HG03558 (cell line): ENCODE measurements around the gene INTS1.

ENCODE experiments used
- ATAC-seq: cut with Tn5 transposase; IDR thresholded peaks from one replicate; pipeline ENCODE4 v1.9.1; 2021; ENCODE audit warnings: moderate number of reproducible peaks; ENCODE audit not compliant: unreplicated experiment; ENCODE audit errors: extremely low read depth

Gene INTS1

GRCh38 chr7:1470901-1471300 is 33.3 kb downstream of the INTS1 start:
- ATAC-seq: no peak

GRCh38 chr7:1468643-1469298 is 35.4 kb downstream of the INTS1 start:
- ATAC-seq: no peak

GRCh38 chr7:1468203-1468602 is 36.0 kb downstream of the INTS1 start:
- ATAC-seq: no peak

GRCh38 chr7:1466524-1467271 is 37.5 kb downstream of the INTS1 start:
- no peak for ATAC-seq

GRCh38 chr7:1464694-1465093 is 39.5 kb downstream of the INTS1 start:
- no peak for ATAC-seq

- no peak for ATAC-seq
These were observed 40.4 kb downstream of the INTS1 start for GRCh38 chr7:1463676-1464223.

- no peak for ATAC-seq
These were observed 42.4 kb downstream of the INTS1 start for GRCh38 chr7:1461646-1462375.

GRCh38 chr7:1460821-1461645 is 43.2 kb downstream of the INTS1 start:
- no peak for ATAC-seq

- no peak for ATAC-seq
These were observed 44.0 kb downstream of the INTS1 start for GRCh38 chr7:1459920-1460820.

- peak; percentile 72 for ATAC-seq
These were observed 44.7 kb downstream of the INTS1 start for GRCh38 chr7:1459512-1459892.

GRCh38 chr7:1458683-1459511 is 45.3 kb downstream of the INTS1 start, which contains the start of gene MICALL2:
Gene MICALL2 (minus strand): TSS chr7:1459470. CDS start chr7:1459326, 144 bp downstream.
- peak; percentile 3 for ATAC-seq

GRCh38 chr7:1457949-1458682 is 46.1 kb downstream of the INTS1 start:
- no peak for ATAC-seq

- ATAC-seq: no peak
These were observed 46.9 kb downstream of the INTS1 start for GRCh38 chr7:1457059-1457948.

GRCh38 chr7:1455955-1456354 is 48.2 kb downstream of the INTS1 start:
- ATAC-seq: no peak

GRCh38 chr7:1455241-1455939 is 48.8 kb downstream of the INTS1 start:
- no peak for ATAC-seq

- no peak for ATAC-seq
These were observed 49.6 kb downstream of the INTS1 start for GRCh38 chr7:1454542-1454941.
